Fibroblast of mammary gland (primary cell): ENCODE data around the gene CCL16.

Experiments used
- DNase-seq: peaks from one replicate; pipeline ENCODE4 v3.0.0-alpha.2; 2010; ENCODE audit warnings: low read depth
- H3K4me3 ChIP-seq: 2 replicates; pipeline ENCODE4 v1.5.1; 2011; ENCODE audit warnings: low read depth, mild to moderate bottlenecking, low read length, moderate library complexity; ENCODE audit not compliant: control insufficient read depth
- CTCF ChIP-seq: conservative IDR thresholded peaks from 2 replicates; pipeline ENCODE4 v1.5.1; 2011; ENCODE audit warnings: low read depth, low read length, inconsistent platforms; ENCODE audit not compliant: control insufficient read depth, insufficient read depth

CCL16 gene

GRCh38 chr17:35968520-35969054 lies 12.7 kb downstream of the CCL16 start:
- H3K4me3 ChIP-seq, result no peak overlapping the region
- TF ChIP-seq CTCF, result no peak
- DNase-seq, result no peak

DNA sequence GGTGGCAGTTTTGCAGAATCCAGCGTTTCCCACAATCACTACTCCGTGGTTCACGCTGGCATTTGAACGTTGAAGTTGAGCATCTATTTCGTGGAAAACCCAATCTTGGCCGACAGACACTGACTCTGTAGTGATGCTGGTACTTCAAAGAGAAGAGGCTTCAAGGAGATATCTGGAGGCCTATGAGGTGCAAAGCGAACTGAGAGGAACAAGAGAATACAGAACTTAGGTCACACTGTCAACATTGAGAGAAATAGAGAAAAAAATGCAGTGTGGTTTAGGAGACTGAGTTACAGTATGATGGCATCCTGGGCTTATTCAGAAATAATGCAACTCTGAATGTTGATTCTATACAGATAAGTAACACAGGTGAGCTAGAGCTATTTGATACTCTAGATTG lies 16.0 kb downstream of the CCL16 start:
- TF ChIP-seq CTCF, result no peak
- H3K4me3 ChIP-seq, result no peak overlapping the region
- DNase-seq, result no peak

DNA sequence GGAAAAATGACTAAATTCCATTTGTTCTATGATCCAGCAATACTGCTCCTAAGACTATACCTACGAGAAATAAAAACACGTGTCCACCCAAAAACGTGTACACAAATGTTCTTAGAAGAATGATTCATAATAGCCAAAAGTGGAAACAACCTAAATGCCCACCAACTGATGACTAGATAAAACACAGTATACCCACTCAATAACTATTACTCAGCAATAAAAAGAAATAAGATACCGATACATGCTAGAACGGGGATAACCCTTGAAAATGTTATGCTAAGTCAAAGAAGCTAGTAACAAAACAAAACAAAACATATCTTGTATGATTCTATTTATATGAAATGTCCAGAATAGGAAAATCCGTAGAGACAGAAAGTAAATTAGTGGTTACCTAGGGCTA lies 17.6 kb downstream of the CCL16 start:
- no peak for DNase-seq
- no peak for TF ChIP-seq CTCF

DNA sequence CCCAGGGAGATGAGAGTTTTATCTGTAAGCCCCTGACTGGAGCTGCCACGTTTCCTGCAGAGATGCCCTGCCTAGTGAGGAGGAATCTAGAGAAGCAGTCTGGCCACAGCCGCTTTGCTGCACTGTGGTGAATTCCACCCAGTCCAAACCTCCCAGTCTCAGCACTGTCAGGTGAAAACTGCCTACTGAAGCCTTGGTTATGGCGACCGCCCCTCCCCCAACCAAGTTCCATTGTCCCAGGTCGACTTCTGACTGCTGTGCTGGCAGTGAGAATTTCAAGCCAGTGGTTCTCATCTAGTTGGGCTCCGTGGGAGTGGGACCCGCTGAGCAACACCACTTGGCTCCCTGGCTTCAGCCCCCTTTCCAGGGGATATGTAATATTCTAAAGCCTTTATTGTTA lies 27.6 kb downstream of the CCL16 start:
- DNase-seq, result no peak
- TF ChIP-seq CTCF, result no peak
- H3K4me3 ChIP-seq, result no peak overlapping the region

More for the DNA sequence above, 17.6 kb downstream of the CCL16 start:
- H3K4me3 ChIP-seq, result no peak overlapping the region

DNA sequence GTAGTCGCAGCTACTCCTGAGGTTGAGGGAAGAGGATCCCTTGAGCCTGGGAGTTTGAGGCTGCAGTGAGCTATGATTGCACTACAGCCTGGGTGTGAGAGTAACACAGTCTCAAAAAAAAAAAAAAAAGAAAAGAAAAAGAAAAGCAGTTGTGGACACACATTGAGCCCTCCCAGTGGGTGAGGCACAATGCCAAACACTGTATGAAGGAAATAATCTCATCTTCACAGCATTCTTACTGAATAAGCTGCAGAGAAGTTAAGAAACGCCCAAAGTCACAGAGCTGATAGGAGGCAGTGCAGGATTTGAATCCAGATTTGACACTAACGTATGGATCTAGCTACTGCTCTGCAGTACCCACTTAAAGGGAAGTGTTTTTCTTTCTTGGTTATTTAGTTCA lies 31.9 kb downstream of the CCL16 start:
- no peak overlapping the region for H3K4me3 ChIP-seq
- no peak for TF ChIP-seq CTCF
- no peak for DNase-seq

DNA sequence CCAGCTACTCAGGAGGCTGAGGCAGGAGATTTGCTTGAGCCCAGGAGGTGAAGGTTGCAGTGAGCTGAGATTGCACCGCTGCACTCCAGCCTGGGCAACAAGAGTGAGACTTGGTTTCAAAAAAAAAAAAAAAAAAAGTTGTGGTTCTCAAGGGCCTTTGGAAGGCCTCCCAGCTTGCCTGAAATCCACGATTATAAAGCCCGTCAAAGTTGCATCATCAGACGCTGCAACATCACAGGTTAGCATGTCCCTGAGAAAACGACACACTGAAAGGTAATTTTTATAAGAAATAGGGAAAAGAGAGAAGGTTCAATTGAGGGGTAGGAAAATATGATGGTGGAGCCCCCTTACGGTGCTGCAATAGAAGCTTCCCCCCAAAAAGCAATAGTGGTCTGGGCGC lies 33.2 kb downstream of the CCL16 start:
- no peak for DNase-seq
- H3K4me3 ChIP-seq, result no peak overlapping the region
- TF ChIP-seq CTCF, result no peak

DNA sequence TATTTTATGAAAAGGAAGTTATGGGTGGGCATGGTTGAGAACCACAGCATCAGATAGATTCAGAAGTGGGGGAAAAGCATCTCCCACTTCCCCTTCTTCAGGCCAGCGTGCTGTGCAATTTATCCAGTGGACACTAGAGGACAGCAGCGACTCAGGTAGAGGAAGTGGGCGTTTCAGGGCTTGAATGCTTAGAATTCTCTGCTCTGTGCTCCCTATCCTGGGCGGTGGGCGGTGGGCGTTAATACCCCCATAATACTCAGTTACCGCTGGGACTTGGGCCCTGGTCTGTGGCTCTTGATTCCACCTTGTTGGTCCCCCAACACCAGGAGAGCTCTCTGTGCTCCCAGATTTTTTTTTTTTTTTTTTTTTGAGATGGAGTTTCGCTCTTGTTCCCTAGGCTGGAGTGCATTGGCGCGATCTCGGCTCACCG lies 34.1 kb downstream of the CCL16 start:
- TF ChIP-seq CTCF, result peak; percentile 81
- peak; percentile 32 for DNase-seq
- no peak overlapping the region for H3K4me3 ChIP-seq
